ENCODE measurements around the gene ACOX3.

The ACOX3 gene

GRCh38 chr4:8402640-8403039 is 37.9 kb downstream of the ACOX3 start:
- TF ChIP-seq, protein P1, sequence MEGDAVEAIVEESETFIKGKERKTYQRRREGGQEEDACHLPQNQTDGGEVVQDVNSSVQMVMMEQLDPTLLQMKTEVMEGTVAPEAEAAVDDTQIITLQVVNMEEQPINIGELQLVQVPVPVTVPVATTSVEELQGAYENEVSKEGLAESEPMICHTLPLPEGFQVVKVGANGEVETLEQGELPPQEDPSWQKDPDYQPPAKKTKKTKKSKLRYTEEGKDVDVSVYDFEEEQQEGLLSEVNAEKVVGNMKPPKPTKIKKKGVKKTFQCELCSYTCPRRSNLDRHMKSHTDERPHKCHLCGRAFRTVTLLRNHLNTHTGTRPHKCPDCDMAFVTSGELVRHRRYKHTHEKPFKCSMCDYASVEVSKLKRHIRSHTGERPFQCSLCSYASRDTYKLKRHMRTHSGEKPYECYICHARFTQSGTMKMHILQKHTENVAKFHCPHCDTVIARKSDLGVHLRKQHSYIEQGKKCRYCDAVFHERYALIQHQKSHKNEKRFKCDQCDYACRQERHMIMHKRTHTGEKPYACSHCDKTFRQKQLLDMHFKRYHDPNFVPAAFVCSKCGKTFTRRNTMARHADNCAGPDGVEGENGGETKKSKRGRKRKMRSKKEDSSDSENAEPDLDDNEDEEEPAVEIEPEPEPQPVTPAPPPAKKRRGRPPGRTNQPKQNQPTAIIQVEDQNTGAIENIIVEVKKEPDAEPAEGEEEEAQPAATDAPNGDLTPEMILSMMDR (IDR thresholded peaks at IDR 0.05; ENCODE audit: extremely low read depth, insufficient read depth, missing control alignments): no peak
- in situ Hi-C loops (cut with MboI; ENCODE audit: low pct_unique_long_range_greater_than_20kb, low sequenced_read_pairs, unreplicated experiment): loop anchor here (10.0 kb wide), 1 partner anchor 158 kb away; no protein-coding TSS in a partner anchor
- no peak for DNase-seq (ENCODE audit: low spot score)

GRCh38 chr4:8402181-8402597 is 38.3 kb downstream of the ACOX3 start:
- no peak for DNase-seq (ENCODE audit: low spot score)
- TF ChIP-seq, protein P1 (IDR thresholded peaks at IDR 0.05; ENCODE audit: extremely low read depth, insufficient read depth, missing control alignments): no peak
- in situ Hi-C loops (cut with MboI; ENCODE audit: low pct_unique_long_range_greater_than_20kb, low sequenced_read_pairs, unreplicated experiment): loop anchor here (10.0 kb wide), 1 partner anchor 157 kb away; no protein-coding TSS in a partner anchor

DNA sequence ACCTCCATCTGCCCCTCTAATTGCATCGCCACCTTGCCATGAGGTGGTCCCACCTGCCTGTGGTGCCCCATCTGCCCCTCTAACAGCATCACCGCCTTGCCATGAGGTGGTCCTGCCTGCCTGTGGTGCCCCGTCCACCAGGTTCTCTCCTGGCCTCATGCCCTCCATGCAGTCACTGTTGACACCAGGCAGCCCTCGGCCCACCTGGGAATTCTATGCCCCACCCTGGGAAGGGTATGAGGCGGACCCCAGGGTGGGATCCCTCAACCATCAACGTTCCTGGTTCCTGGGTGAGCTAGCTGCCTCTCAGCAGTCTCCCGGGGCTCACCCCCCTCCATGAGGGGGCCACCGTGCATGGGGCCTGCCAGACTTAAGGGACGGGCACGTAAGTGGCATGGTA is 38.9 kb downstream of the ACOX3 start:
- TF ChIP-seq, protein P1 (IDR thresholded peaks at IDR 0.05; ENCODE audit: extremely low read depth, insufficient read depth, missing control alignments): no peak
- in situ Hi-C loops (cut with MboI; ENCODE audit: low pct_unique_long_range_greater_than_20kb, low sequenced_read_pairs, unreplicated experiment): loop anchor here (10.0 kb wide), 1 partner anchor 157 kb away; no protein-coding TSS in a partner anchor
- no peak for DNase-seq (ENCODE audit: low spot score)

GRCh38 chr4:8400632-8401325 is 39.7 kb downstream of the ACOX3 start:
- in situ Hi-C loops (cut with MboI; ENCODE audit: low pct_unique_long_range_greater_than_20kb, low sequenced_read_pairs, unreplicated experiment): loop anchor here (10.0 kb wide), 1 partner anchor 156 kb away; no protein-coding TSS in a partner anchor
- TF ChIP-seq, protein P1 (IDR thresholded peaks at IDR 0.05; ENCODE audit: extremely low read depth, insufficient read depth, missing control alignments): no peak
- no peak for DNase-seq (ENCODE audit: low spot score)

- DNase-seq (ENCODE audit: low spot score): no peak
- TF ChIP-seq, protein P1 (IDR thresholded peaks at IDR 0.05; ENCODE audit: extremely low read depth, insufficient read depth, missing control alignments): no peak
- in situ Hi-C loops (cut with MboI; ENCODE audit: low pct_unique_long_range_greater_than_20kb, low sequenced_read_pairs, unreplicated experiment): no loop called here
Observed at GRCh38 chr4:8399298-8399697, 41.2 kb downstream of the ACOX3 start.

GRCh38 chr4:8398347-8398746 is 42.2 kb downstream of the ACOX3 start:
- DNase-seq (ENCODE audit: low spot score): no peak
- TF ChIP-seq, protein P1 (IDR thresholded peaks at IDR 0.05; ENCODE audit: extremely low read depth, insufficient read depth, missing control alignments): no peak
- in situ Hi-C loops (cut with MboI; ENCODE audit: low pct_unique_long_range_greater_than_20kb, low sequenced_read_pairs, unreplicated experiment): no loop called here

All from GM13977 (cell line).